Esophagus muscularis mucosa (tissue), 4 donors: ENCODE measurements around the gene DAB2IP. TPM values are rescaled to one million over a fixed set of nuclear protein-coding genes. Genes with fewer than 3 reads are reported as not detected.
A peak's percentile ranks its signal among the peaks of the same experiment; 100 is the strongest.

Source experiments
- DNase-seq: peaks from one replicate; pipeline ENCODE4 v3.0.0-alpha.2; 2017; ENCODE audit errors: extremely low spot score
- H3K27ac ChIP-seq, 4 donors: fragments of 200-600 bp; sonication (generic); replicated peaks in 1 of 4; 1 replicate in 3 of 4; 2 replicates in 1 of 4; pipeline ENCODE4 v1.5.1; 2016 to 2019; ENCODE audit warnings: mild to moderate bottlenecking in 1 of 4
- H3K27me3 ChIP-seq, 4 donors: fragments of 200-600 bp; sonication (generic); one replicate each; pipeline versions ENCODE4 v1.5.1 to v1.6.0; 2016 to 2019
- H3K36me3 ChIP-seq, 4 donors: fragments of 200-600 bp; sonication (generic); one replicate each; pipeline ENCODE4 v1.5.1; 2016 to 2019
- H3K4me1 ChIP-seq, 4 donors: fragments of 200-600 bp; sonication (generic); one replicate each; pipeline ENCODE4 v1.5.1; 2016 to 2019
- H3K4me3 ChIP-seq, 4 donors: fragments of 200-600 bp; sonication (generic); 1 replicate in 2 of 4; 2 replicates in 2 of 4; pipeline ENCODE4 v1.5.1; 2016 to 2019; ENCODE audit warnings: mild to moderate bottlenecking in 4 of 4, moderate library complexity in 1 of 4
- H3K9me3 ChIP-seq, 4 donors: fragments of 200-600 bp; sonication (generic); 1 replicate in 3 of 4; 2 replicates in 1 of 4; pipeline ENCODE4 v1.5.1; 2016 to 2019
- CTCF ChIP-seq, 3 experiments: fragments of 200-600 bp in 2 of 3; fragments of 450-650 bp in 1 of 3; sonication (generic) in 2 of 3; IDR thresholded peaks; one replicate each; pipeline ENCODE4 v1.5.1; 2017 to 2019; ENCODE audit warnings: antibody characterized with exemption in 3 of 3, mild to moderate bottlenecking in 2 of 3, moderate library complexity in 1 of 3
- EP300 ChIP-seq: sonication (generic); formaldehyde crosslinking; IDR thresholded peaks from one replicate; pipeline ENCODE4 v1.6.1; 2017; ENCODE audit warnings: antibody characterized with exemption
- POLR2A ChIP-seq: fragments of 450-650 bp; IDR thresholded peaks from one replicate; pipeline ENCODE4 v1.6.1; 2017; ENCODE audit warnings: antibody characterized with exemption, moderate library complexity, mild to moderate bottlenecking, low read depth
- POLR2AphosphoS5 ChIP-seq, 2 donors: sonication (generic); formaldehyde crosslinking; IDR thresholded peaks; one replicate each; pipeline ENCODE4 v1.6.1; 2017; ENCODE audit warnings: antibody characterized with exemption in 2 of 2
- WGBS: methylation state at CpG from one replicate; pipeline ENCODE4 v1.1.5; 2018; 5-methylcytosine and 5-hydroxymethylcytosine counted together
- intact Hi-C: fragments of 100-400 bp; cut with DNase I; formaldehyde crosslinking; loops from one replicate; pipeline ENCODE4 v1.15.1; 2023
- total RNA-seq, 4 donors: library from RNA; depleted of rRNA; stranded (reverse); fragments of >200 nt; gene quantifications; one replicate each; pipeline versions ENCODE4 v1.1.0 to v1.2.1, GENCODE V29; 2016

DAB2IP gene
- total RNA-seq, 4 donors from 2014 or later = 41.7 to 102 (median 62.4) TPM

GRCh38 chr9:121638901-121639592 is 12.4 kb upstream of the DAB2IP start:
- Histone ChIP-seq H3K27me3 (no peaks in the 10 kb centered on the region), H3K36me3 (no peaks in the 10 kb centered on the region), H3K4me3 (no peak overlapping the region), H3K27ac (no peak overlapping the region), H3K4me1 (peaks cover 66 to 68% (median 67%) of the 10 kb centered on the region in 4 donors), H3K9me3 (no peaks in the 10 kb centered on the region)
- no CpG with 5 or more reads among the region's 5 CpGs for WGBS
- DNase-seq = no peak
- intact Hi-C loops = loop anchor here (5.0 to 10.0 kb wide), 3 partner anchors 43 to 353 kb away; no protein-coding TSS in a partner anchor
- TF ChIP-seq POLR2AphosphoS5 (IDR thresholded peaks at IDR 0.05) (no peak), CTCF (IDR thresholded peaks at IDR 0.05) (no peak), EP300 (no peak), POLR2A (no peak)

GRCh38 chr9:121639619-121640018 is 11.8 kb upstream of the DAB2IP start:
- H3K27me3 ChIP-seq = no peaks in the 10 kb centered on the region
- no peaks in the 10 kb centered on the region for H3K36me3 ChIP-seq
- no peak for TF ChIP-seq POLR2A
- TF ChIP-seq EP300 = no peak
- TF ChIP-seq CTCF (IDR thresholded peaks at IDR 0.05) = no peak
- no peak for TF ChIP-seq POLR2AphosphoS5 (IDR thresholded peaks at IDR 0.05)
- DNase-seq = no peak
- H3K4me1 ChIP-seq = peaks cover 61 to 64% (median 63%) of the 10 kb centered on the region in 4 donors
- no peak overlapping the region for H3K27ac ChIP-seq
- 89% methylated on average over 4 of the region's 6 CpGs for WGBS
- intact Hi-C loops = loop anchor here (5.0 to 10.0 kb wide), 3 partner anchors 43 to 353 kb away; no protein-coding TSS in a partner anchor
- no peaks in the 10 kb centered on the region for H3K9me3 ChIP-seq
- no peak overlapping the region for H3K4me3 ChIP-seq

- no peaks in the 10 kb centered on the region for H3K36me3 ChIP-seq
- no peak for DNase-seq
- TF ChIP-seq CTCF (IDR thresholded peaks at IDR 0.05) (peak; percentile 49 to 70 (median 57)), POLR2AphosphoS5 (IDR thresholded peaks at IDR 0.05) (peak in 1 of 2 donors; percentile 7), EP300 (no peak)
- H3K27me3 ChIP-seq = no peaks in the 10 kb centered on the region
- WGBS = 72% methylated on average over 9 of the region's 9 CpGs
- no peak overlapping the region for H3K4me3 ChIP-seq
- H3K9me3 ChIP-seq = no peaks in the 10 kb centered on the region
- intact Hi-C loops = no loop called here
- peaks cover 61 to 64% (median 63%) of the 10 kb centered on the region in 4 donors for H3K4me1 ChIP-seq
- peak overlapping the region in 2 of 4 donors; percentile 0 to 3 for H3K27ac ChIP-seq
Observed at GRCh38 chr9:121640076-121640475, 11.4 kb upstream of the DAB2IP start.

GRCh38 chr9:121640491-121641223 is 10.8 kb upstream of the DAB2IP start:
- Histone ChIP-seq H3K27me3 (no peaks in the 10 kb centered on the region), H3K36me3 (no peaks in the 10 kb centered on the region), H3K9me3 (no peaks in the 10 kb centered on the region), H3K27ac (peak overlapping the region in 2 of 4 donors; percentile 0 to 3), H3K4me1 (peaks cover 60 to 64% (median 63%) of the 10 kb centered on the region in 4 donors), H3K4me3 (no peak overlapping the region)
- intact Hi-C loops = no loop called here
- DNase-seq = no peak
- TF ChIP-seq POLR2AphosphoS5 (IDR thresholded peaks at IDR 0.05) = no peak
- TF ChIP-seq EP300 = no peak
- TF ChIP-seq POLR2A = no peak
- TF ChIP-seq CTCF (IDR thresholded peaks at IDR 0.05) = no peak
- WGBS = no CpG with 5 or more reads among the region's 2 CpGs
